NCI-H2227 (cell line): Measurements from ENCODE around the gene PKDCC.

Experiments used
- DNase-seq: peaks from one replicate; lab custom pipeline; 2025; ENCODE audit not compliant: unreplicated experiment; lab: John Stamatoyannopoulos, UW

Gene PKDCC

GRCh38 chr2:42104621-42105020, 56.8 kb downstream of the PKDCC start:
- DNase-seq = no peak

GRCh38 chr2:42105330-42106256, 57.8 kb downstream of the PKDCC start:
- peak; percentile 24 for DNase-seq

GRCh38 chr2:42106257-42106816, 58.5 kb downstream of the PKDCC start:
- DNase-seq = no peak

GRCh38 chr2:42107249-42108042, 59.6 kb downstream of the PKDCC start:
- no peak for DNase-seq
